ENCODE results near the gene TFF1.

The TFF1 gene

DNA sequence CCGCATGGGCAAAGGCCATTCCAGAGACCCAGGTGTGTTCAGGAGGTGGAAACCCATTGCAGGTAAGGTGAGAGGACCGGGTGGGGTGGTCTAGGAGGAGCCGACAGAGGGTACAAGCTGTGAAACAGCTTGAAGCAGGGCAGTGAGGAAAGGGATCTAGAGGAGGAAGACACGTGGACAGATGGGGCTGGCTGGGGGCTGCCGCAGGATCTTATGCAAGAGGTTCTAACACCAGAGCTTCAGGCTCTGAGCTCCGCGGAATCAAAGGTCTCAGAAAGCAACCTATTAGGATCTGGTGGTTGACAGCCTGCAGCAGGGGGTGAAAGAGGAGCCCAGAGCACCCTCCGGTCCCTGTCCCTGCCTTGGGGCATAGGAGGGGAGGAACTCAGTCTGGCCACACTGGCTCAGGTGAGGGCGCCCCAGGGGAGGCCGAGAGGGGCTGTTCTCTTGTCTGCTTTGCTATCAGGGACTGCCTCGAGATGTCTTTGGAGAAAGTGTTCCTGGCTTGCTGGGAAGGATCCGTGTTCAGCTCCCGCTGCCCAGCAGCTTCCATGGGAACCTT is 1.9 kb downstream of the TFF1 start:
- H4K20me1 ChIP-seq (ENCODE audit: insufficient read depth, low read length): no peaks in the 10 kb centered on the region
- H3K36me3 ChIP-seq (ENCODE audit: insufficient read depth, low read length): no peaks in the 10 kb centered on the region
- no peaks in the 10 kb centered on the region for H3K79me2 ChIP-seq (ENCODE audit: insufficient read depth, low read length)
- no peaks in the 10 kb centered on the region for H3K4me1 ChIP-seq (ENCODE audit: insufficient read depth, low read length, severe bottlenecking)
- H3K4me3 ChIP-seq (ENCODE audit: low read depth, low read length, poor library complexity, severe bottlenecking): no peak overlapping the region
- H2AFZ ChIP-seq (ENCODE audit: low read length): no peak overlapping the region
- H3K27ac ChIP-seq (ENCODE audit: low read depth, low read length, poor library complexity, severe bottlenecking): no peak overlapping the region
- H3K4me2 ChIP-seq (ENCODE audit: low read length): no peak overlapping the region
- H3K27me3 ChIP-seq (ENCODE audit: insufficient read depth, low read length): peaks cover 19% of the 10 kb centered on the region; the same call in 1 of the 2 replicates
- H3K9me3 ChIP-seq (ENCODE audit: low read length): no peaks in the 10 kb centered on the region
- no peaks in the 10 kb centered on the region for H3K9me2 ChIP-seq (ENCODE audit: low read depth, low read length)
- H3K9ac ChIP-seq (ENCODE audit: low read length): no peak overlapping the region
- no peaks in the 10 kb centered on the region for H3F3A ChIP-seq (ENCODE audit: insufficient read depth, low read length)
- TF ChIP-seq, protein P1, sequence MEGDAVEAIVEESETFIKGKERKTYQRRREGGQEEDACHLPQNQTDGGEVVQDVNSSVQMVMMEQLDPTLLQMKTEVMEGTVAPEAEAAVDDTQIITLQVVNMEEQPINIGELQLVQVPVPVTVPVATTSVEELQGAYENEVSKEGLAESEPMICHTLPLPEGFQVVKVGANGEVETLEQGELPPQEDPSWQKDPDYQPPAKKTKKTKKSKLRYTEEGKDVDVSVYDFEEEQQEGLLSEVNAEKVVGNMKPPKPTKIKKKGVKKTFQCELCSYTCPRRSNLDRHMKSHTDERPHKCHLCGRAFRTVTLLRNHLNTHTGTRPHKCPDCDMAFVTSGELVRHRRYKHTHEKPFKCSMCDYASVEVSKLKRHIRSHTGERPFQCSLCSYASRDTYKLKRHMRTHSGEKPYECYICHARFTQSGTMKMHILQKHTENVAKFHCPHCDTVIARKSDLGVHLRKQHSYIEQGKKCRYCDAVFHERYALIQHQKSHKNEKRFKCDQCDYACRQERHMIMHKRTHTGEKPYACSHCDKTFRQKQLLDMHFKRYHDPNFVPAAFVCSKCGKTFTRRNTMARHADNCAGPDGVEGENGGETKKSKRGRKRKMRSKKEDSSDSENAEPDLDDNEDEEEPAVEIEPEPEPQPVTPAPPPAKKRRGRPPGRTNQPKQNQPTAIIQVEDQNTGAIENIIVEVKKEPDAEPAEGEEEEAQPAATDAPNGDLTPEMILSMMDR (IDR thresholded peaks at IDR 0.05; ENCODE audit: low read length): no peak
- no peak for TF ChIP-seq EZH2 (IDR thresholded peaks at IDR 0.05; ENCODE audit: borderline replicate concordance, low read length)

DNA sequence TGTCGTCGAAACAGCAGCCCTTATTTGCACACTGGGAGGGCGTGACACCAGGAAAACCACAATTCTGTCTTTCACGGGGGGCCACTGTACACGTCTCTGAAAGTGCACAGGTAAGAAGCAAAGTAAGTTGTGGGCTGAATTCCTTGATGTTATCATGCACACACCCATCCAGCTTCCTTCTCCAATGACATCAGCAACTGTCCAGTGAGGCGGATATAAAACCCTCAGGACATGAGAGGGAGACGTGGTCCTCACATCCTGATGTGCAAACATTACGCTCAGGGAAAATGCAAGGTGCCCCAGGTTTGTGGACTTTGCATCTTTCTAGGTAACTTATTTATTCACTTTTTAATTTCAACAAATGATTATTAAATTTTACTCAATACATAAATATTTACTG is 3.0 kb downstream of the TFF1 start:
- no peaks in the 10 kb centered on the region for H3K4me1 ChIP-seq (ENCODE audit: insufficient read depth, low read length, severe bottlenecking)
- H2AFZ ChIP-seq (ENCODE audit: low read length): no peak overlapping the region
- no peaks in the 10 kb centered on the region for H3K79me2 ChIP-seq (ENCODE audit: insufficient read depth, low read length)
- H3K9me3 ChIP-seq (ENCODE audit: low read length): no peaks in the 10 kb centered on the region
- TF ChIP-seq, protein P1 (IDR thresholded peaks at IDR 0.05; ENCODE audit: low read length): no peak
- no peak for TF ChIP-seq EZH2 (IDR thresholded peaks at IDR 0.05; ENCODE audit: borderline replicate concordance, low read length)
- no peak overlapping the region for H3K9ac ChIP-seq (ENCODE audit: low read length)
- H4K20me1 ChIP-seq (ENCODE audit: insufficient read depth, low read length): no peaks in the 10 kb centered on the region
- H3K27me3 ChIP-seq (ENCODE audit: insufficient read depth, low read length): peaks cover 17% of the 10 kb centered on the region; the same call in 1 of the 2 replicates
- no peaks in the 10 kb centered on the region for H3K36me3 ChIP-seq (ENCODE audit: insufficient read depth, low read length)
- no peaks in the 10 kb centered on the region for H3F3A ChIP-seq (ENCODE audit: insufficient read depth, low read length)
- H3K9me2 ChIP-seq (ENCODE audit: low read depth, low read length): no peaks in the 10 kb centered on the region
- H3K27ac ChIP-seq (ENCODE audit: low read depth, low read length, poor library complexity, severe bottlenecking): no peak overlapping the region
- H3K4me3 ChIP-seq (ENCODE audit: low read depth, low read length, poor library complexity, severe bottlenecking): no peak overlapping the region
- no peak overlapping the region for H3K4me2 ChIP-seq (ENCODE audit: low read length)

DNA sequence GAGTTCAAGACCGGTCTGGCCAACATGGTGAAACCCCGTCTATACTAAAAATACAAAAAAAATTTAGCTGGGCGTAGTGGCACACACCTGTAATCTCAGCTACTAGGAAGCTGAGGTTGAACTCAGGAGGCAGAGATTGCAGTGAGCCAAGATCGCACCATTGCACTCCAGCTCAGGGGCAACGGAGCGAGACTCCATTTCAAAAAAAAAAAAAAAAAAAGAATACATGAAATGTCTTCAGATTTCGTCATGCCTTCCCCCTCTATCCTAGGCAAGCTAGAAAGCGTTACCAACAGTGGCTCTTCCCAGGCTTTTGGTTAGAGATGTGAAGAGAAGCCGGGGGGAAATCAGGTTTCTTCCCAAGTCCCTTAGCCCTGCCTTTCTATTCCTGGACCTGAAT is 3.6 kb downstream of the TFF1 start:
- Histone ChIP-seq H2AFZ (ENCODE audit: low read length) (no peak overlapping the region), H3K9me3 (ENCODE audit: low read length) (no peaks in the 10 kb centered on the region), H4K20me1 (ENCODE audit: insufficient read depth, low read length) (no peaks in the 10 kb centered on the region), H3K36me3 (ENCODE audit: insufficient read depth, low read length) (no peaks in the 10 kb centered on the region), H3K4me2 (ENCODE audit: low read length) (no peak overlapping the region), H3K27ac (ENCODE audit: low read depth, low read length, poor library complexity, severe bottlenecking) (no peak overlapping the region), H3K79me2 (ENCODE audit: insufficient read depth, low read length) (no peaks in the 10 kb centered on the region), H3K27me3 (ENCODE audit: insufficient read depth, low read length) (peaks cover 16% of the 10 kb centered on the region; the same call in 1 of the 2 replicates), H3K4me1 (ENCODE audit: insufficient read depth, low read length, severe bottlenecking) (no peaks in the 10 kb centered on the region), H3F3A (ENCODE audit: insufficient read depth, low read length) (no peaks in the 10 kb centered on the region), H3K9ac (ENCODE audit: low read length) (no peak overlapping the region), H3K9me2 (ENCODE audit: low read depth, low read length) (no peaks in the 10 kb centered on the region), H3K4me3 (ENCODE audit: low read depth, low read length, poor library complexity, severe bottlenecking) (no peak overlapping the region)
- TF ChIP-seq, protein P1 (IDR thresholded peaks at IDR 0.05; ENCODE audit: low read length): no peak
- TF ChIP-seq EZH2 (IDR thresholded peaks at IDR 0.05; ENCODE audit: borderline replicate concordance, low read length): no peak

Data from OCI-LY1 (cell line).